GM12875 (cell line): ENCODE data around the gene SIGLEC1.

Experiments used
- H3K4me3 ChIP-seq: one replicate; pipeline ENCODE4 v1.5.1; 2011; ENCODE audit warnings: low read depth, low read length, control low read depth
- TF ChIP-seq, protein P1 (sequence below): IDR thresholded peaks from 2 replicates; pipeline ENCODE4 v1.5.1; 2011; ENCODE audit warnings: low read depth, mild to moderate bottlenecking, control low read depth, inconsistent platforms, low read length, moderate library complexity, borderline replicate concordance; ENCODE audit not compliant: insufficient read depth

Gene SIGLEC1

GRCh38 chr20:3755814-3756480 is 43.5 kb upstream of the SIGLEC1 start:
- H3K4me3 ChIP-seq = no peak overlapping the region
- TF ChIP-seq, protein P1, sequence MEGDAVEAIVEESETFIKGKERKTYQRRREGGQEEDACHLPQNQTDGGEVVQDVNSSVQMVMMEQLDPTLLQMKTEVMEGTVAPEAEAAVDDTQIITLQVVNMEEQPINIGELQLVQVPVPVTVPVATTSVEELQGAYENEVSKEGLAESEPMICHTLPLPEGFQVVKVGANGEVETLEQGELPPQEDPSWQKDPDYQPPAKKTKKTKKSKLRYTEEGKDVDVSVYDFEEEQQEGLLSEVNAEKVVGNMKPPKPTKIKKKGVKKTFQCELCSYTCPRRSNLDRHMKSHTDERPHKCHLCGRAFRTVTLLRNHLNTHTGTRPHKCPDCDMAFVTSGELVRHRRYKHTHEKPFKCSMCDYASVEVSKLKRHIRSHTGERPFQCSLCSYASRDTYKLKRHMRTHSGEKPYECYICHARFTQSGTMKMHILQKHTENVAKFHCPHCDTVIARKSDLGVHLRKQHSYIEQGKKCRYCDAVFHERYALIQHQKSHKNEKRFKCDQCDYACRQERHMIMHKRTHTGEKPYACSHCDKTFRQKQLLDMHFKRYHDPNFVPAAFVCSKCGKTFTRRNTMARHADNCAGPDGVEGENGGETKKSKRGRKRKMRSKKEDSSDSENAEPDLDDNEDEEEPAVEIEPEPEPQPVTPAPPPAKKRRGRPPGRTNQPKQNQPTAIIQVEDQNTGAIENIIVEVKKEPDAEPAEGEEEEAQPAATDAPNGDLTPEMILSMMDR = no peak

DNA sequence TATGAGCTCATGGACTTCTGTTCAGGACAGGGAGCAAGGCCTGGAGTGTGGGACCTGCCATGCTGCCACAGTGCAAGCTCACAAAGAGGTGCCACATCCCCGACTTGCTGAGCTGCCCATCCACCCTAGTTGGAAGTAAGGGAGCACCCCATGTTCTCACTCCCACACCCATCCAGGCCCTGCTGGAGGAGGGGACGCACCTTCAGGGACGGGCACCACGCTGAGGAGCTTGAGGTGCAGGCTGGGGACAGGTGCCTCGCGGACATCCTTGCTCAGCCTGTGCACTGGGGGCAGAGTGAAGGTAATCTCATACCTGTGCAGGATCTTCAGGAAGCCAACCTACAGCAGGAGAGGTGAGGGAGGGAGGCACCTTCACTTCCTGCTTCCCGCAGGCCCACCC is 42.9 kb upstream of the SIGLEC1 start:
- H3K4me3 ChIP-seq = no peak overlapping the region
- TF ChIP-seq, protein P1 = no peak

- no peak overlapping the region for H3K4me3 ChIP-seq
- TF ChIP-seq, protein P1 = no peak
These were observed 41.9 kb upstream of the SIGLEC1 start for GRCh38 chr20:3754276-3754630.

GRCh38 chr20:3753501-3754275 is 41.3 kb upstream of the SIGLEC1 start:
- no peak overlapping the region for H3K4me3 ChIP-seq
- TF ChIP-seq, protein P1 = no peak

GRCh38 chr20:3753098-3753497 is 40.7 kb upstream of the SIGLEC1 start:
- TF ChIP-seq, protein P1 = peak; percentile 89
- H3K4me3 ChIP-seq = no peak overlapping the region

GRCh38 chr20:3752386-3752759 is 40.0 kb upstream of the SIGLEC1 start:
- TF ChIP-seq, protein P1 = no peak
- no peak overlapping the region for H3K4me3 ChIP-seq
